Erythroblast (primary cell): ENCODE results near the gene DTNB.

Source experiments
- GATA1 ChIP-seq: IDR thresholded peaks from 2 replicates; pipeline ENCODE4 v1.6.1; 2011; ENCODE audit warnings: low read depth, mild to moderate bottlenecking, control low read depth, low read length, moderate library complexity
- POLR2A ChIP-seq: IDR thresholded peaks from 2 replicates; pipeline ENCODE4 v1.6.1; 2011; ENCODE audit warnings: mild to moderate bottlenecking, low read length

DNA sequence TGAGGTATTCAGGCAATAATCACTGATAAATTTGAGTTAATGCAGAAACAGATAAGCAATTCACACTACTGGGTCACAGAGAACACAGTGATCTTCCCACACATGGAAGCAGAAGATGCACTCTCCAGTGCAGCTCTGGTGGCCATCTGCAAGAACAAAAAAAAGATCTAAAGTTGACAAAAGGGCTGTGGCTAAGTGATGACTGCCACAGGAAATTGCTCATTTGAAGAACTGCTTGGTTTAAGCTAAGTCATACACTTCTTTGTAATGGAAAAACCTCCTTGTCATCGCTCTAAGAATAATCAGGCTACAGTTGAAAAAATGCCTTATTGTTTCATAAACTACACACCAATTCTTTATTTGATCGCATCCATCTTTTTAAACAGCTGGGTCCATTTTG is 115.1 kb downstream of the DTNB start:
- TF ChIP-seq POLR2A (no peak), GATA1 (no peak)
